ENCODE results near the gene FGFR4.

The FGFR4 gene

GRCh38 chr5:177067503-177067902 lies 19.2 kb upstream of the FGFR4 start:
- no peaks in the 10 kb centered on the region for H4K20me1 ChIP-seq (ENCODE audit: control insufficient read depth, insufficient read depth, low read depth, low read length)
- no peaks in the 10 kb centered on the region for H3K9me3 ChIP-seq (ENCODE audit: control insufficient read depth, insufficient read depth, low read length)
- peaks cover 45% of the 10 kb centered on the region for H3K4me1 ChIP-seq (ENCODE audit: control insufficient read depth, low read length)
- H3K4me2 ChIP-seq (ENCODE audit: low read length), result no peak overlapping the region
- no peak overlapping the region for H3K27ac ChIP-seq (ENCODE audit: low read depth, low read length)
- no peak overlapping the region for H3K4me3 ChIP-seq (ENCODE audit: low read length)
- peaks cover 33% of the 10 kb centered on the region for H3K36me3 ChIP-seq (ENCODE audit: control insufficient read depth, low read length)
- H3K27me3 ChIP-seq (ENCODE audit: control insufficient read depth, low read length), result no peaks in the 10 kb centered on the region
- no peak for TF ChIP-seq EZH2phosphoT487 (IDR thresholded peaks at IDR 0.05; ENCODE audit: borderline replicate concordance, low read length)
- TF ChIP-seq, protein P1, sequence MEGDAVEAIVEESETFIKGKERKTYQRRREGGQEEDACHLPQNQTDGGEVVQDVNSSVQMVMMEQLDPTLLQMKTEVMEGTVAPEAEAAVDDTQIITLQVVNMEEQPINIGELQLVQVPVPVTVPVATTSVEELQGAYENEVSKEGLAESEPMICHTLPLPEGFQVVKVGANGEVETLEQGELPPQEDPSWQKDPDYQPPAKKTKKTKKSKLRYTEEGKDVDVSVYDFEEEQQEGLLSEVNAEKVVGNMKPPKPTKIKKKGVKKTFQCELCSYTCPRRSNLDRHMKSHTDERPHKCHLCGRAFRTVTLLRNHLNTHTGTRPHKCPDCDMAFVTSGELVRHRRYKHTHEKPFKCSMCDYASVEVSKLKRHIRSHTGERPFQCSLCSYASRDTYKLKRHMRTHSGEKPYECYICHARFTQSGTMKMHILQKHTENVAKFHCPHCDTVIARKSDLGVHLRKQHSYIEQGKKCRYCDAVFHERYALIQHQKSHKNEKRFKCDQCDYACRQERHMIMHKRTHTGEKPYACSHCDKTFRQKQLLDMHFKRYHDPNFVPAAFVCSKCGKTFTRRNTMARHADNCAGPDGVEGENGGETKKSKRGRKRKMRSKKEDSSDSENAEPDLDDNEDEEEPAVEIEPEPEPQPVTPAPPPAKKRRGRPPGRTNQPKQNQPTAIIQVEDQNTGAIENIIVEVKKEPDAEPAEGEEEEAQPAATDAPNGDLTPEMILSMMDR (IDR thresholded peaks at IDR 0.05; ENCODE audit: low read depth, low read length, poor library complexity, severe bottlenecking), result no peak
- no peaks in the 10 kb centered on the region for H3K79me2 ChIP-seq (ENCODE audit: control insufficient read depth, low read length)
- peaks cover 28% of the 10 kb centered on the region for H3F3A ChIP-seq (ENCODE audit: control insufficient read depth, insufficient read depth)
- H3K9me2 ChIP-seq (replicated peaks; ENCODE audit: control insufficient read depth, low read length), result no peaks in the 10 kb centered on the region

DNA sequence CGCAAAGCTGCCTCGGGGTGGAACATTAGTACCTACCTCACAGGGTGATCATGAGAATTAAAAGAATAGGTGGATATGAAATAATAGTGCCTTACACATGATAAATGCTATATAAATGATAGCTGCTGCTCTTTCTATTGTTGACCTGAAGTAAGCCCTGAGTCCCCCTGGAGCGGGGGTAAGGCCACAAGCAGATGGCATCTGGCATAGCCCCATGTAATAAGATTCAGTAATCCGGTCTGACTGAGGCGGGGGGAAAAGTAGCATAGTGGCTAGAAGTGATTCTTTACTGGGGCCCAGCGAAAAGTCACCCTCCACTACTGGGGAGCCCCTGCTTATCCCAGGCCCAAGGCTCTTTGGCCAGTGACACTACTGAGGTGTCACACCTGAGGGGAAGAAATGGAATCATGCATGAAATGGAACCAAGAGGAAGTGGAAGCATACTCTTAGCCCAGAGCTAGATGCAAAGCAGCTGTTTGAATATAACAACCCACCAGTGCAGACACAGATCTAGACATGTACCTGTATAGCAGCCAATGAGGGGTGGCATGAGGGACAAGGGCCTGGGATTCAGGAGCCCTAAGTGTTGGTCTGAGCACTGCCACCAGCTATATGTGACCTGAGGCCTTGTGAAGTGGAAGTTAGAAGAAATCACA lies 16.1 kb upstream of the FGFR4 start:
- H3K27me3 ChIP-seq (ENCODE audit: control insufficient read depth, low read length), result no peaks in the 10 kb centered on the region
- H3K79me2 ChIP-seq (ENCODE audit: control insufficient read depth, low read length), result no peaks in the 10 kb centered on the region
- H3K4me2 ChIP-seq (ENCODE audit: low read length), result peak overlapping the region; percentile 69
- no peaks in the 10 kb centered on the region for H3K9me2 ChIP-seq (replicated peaks; ENCODE audit: control insufficient read depth, low read length)
- H3K9me3 ChIP-seq (ENCODE audit: control insufficient read depth, insufficient read depth, low read length), result no peaks in the 10 kb centered on the region
- no peaks in the 10 kb centered on the region for H4K20me1 ChIP-seq (ENCODE audit: control insufficient read depth, insufficient read depth, low read depth, low read length)
- H3F3A ChIP-seq (ENCODE audit: control insufficient read depth, insufficient read depth), result peaks cover 28% of the 10 kb centered on the region
- TF ChIP-seq, protein P1 (IDR thresholded peaks at IDR 0.05; ENCODE audit: low read depth, low read length, poor library complexity, severe bottlenecking), result no peak
- TF ChIP-seq EZH2phosphoT487 (IDR thresholded peaks at IDR 0.05; ENCODE audit: borderline replicate concordance, low read length), result no peak
- H3K4me1 ChIP-seq (ENCODE audit: control insufficient read depth, low read length), result peaks cover 38% of the 10 kb centered on the region
- peaks cover 7% of the 10 kb centered on the region for H3K36me3 ChIP-seq (ENCODE audit: control insufficient read depth, low read length)
- H3K4me3 ChIP-seq (ENCODE audit: low read length), result peak overlapping the region; percentile 59
- H3K27ac ChIP-seq (ENCODE audit: low read depth, low read length), result peak overlapping the region; percentile 71

DNA sequence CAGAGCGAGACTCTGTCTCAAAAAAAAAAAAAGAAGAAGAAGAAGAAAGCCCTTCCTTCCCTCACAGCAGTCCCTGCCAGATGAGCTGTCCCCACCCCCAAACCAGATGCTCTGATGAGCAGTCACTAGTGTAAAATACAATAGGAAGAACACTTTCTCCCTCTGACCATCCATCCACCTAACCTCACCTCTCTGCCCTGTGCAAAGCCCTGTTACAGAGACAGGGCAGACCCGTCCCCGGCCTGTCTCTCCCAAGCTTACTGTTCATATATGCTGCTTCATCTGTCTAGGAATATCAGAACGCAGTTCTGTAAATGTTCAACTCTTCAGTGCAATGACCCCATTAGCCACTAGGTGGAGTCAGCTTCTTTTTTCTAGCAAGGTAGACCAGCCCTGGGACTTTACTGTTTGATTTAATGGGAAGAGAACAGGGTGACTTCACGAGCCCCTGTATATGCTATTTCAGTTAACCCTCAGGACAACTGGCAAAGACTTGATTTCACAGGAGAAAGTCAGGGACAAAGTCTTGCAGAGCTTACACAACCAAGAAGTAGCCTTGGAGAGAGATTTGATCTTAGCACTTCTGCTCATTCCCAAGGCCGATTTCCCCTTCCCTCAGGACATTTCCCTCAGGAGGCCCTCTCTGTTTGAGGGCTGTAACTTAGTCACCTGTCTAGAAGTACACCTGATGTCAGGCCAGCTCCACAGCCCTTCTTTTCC lies 14.9 kb upstream of the FGFR4 start:
- no peaks in the 10 kb centered on the region for H3K27me3 ChIP-seq (ENCODE audit: control insufficient read depth, low read length)
- no peaks in the 10 kb centered on the region for H3K9me2 ChIP-seq (replicated peaks; ENCODE audit: control insufficient read depth, low read length)
- no peaks in the 10 kb centered on the region for H3K79me2 ChIP-seq (ENCODE audit: control insufficient read depth, low read length)
- H3K9me3 ChIP-seq (ENCODE audit: control insufficient read depth, insufficient read depth, low read length), result no peaks in the 10 kb centered on the region
- peak overlapping the region; percentile 59 for H3K4me3 ChIP-seq (ENCODE audit: low read length)
- TF ChIP-seq, protein P1 (IDR thresholded peaks at IDR 0.05; ENCODE audit: low read depth, low read length, poor library complexity, severe bottlenecking), result peak; percentile 95
- no peak for TF ChIP-seq EZH2phosphoT487 (IDR thresholded peaks at IDR 0.05; ENCODE audit: borderline replicate concordance, low read length)
- H4K20me1 ChIP-seq (ENCODE audit: control insufficient read depth, insufficient read depth, low read depth, low read length), result no peaks in the 10 kb centered on the region
- H3K27ac ChIP-seq (ENCODE audit: low read depth, low read length), result peak overlapping the region; percentile 71
- H3K36me3 ChIP-seq (ENCODE audit: control insufficient read depth, low read length), result no peaks in the 10 kb centered on the region
- peaks cover 28% of the 10 kb centered on the region for H3F3A ChIP-seq (ENCODE audit: control insufficient read depth, insufficient read depth)
- peaks cover 30% of the 10 kb centered on the region for H3K4me1 ChIP-seq (ENCODE audit: control insufficient read depth, low read length)
- peak overlapping the region; percentile 69 for H3K4me2 ChIP-seq (ENCODE audit: low read length)

Data from DOHH2 (cell line).